Activated CD8-positive, alpha-beta memory T cell treated with anti-CD3 and anti-CD28 coated beads, Interleukin-2, amount 50 U/mL, for 1 hour (primary cell): ENCODE data around the gene SAMD11.
"Not testable (repeated sequence)": the region's sequence is repeated elsewhere in the genome, so short reads cannot be mapped to it uniquely, and the experiment has no call there.

ENCODE experiments used
- DNase-seq: peaks from one replicate; pipeline ENCODE4 v3.0.0-alpha.2; 2020; ENCODE audit errors: extremely low read depth

SAMD11 gene

GRCh38 chr1:923131-923990, at the start of gene SAMD11:
Gene SAMD11 (plus strand): TSS chr1:923923. CDS start chr1:924432, 509 bp downstream.
- DNase-seq, result peak; percentile 31

GRCh38 chr1:876428-877208, 47.1 kb upstream of the SAMD11 start:
- not testable (repeated sequence) for DNase-seq

GRCh38 chr1:877209-877986, 46.3 kb upstream of the SAMD11 start:
- DNase-seq, result not testable (repeated sequence)

GRCh38 chr1:880511-880910, 43.2 kb upstream of the SAMD11 start:
- not testable (repeated sequence) for DNase-seq

- not testable (repeated sequence) for DNase-seq
Observed at GRCh38 chr1:880915-881314, 42.8 kb upstream of the SAMD11 start.

- no peak for DNase-seq
Observed at GRCh38 chr1:886311-886710, 37.4 kb upstream of the SAMD11 start.

GRCh38 chr1:886760-887159, 37.0 kb upstream of the SAMD11 start:
- no peak for DNase-seq

GRCh38 chr1:888297-888696, 35.4 kb upstream of the SAMD11 start:
- DNase-seq, result no peak

- DNase-seq, result not testable (repeated sequence)
Observed at GRCh38 chr1:889774-890173, 33.9 kb upstream of the SAMD11 start.

- not testable (repeated sequence) for DNase-seq
Observed at GRCh38 chr1:890234-890633, 33.5 kb upstream of the SAMD11 start.

GRCh38 chr1:890661-891060, 33.1 kb upstream of the SAMD11 start:
- DNase-seq, result no peak

GRCh38 chr1:897226-897625, 26.5 kb upstream of the SAMD11 start:
- DNase-seq, result no peak

- not testable (repeated sequence) for DNase-seq
Observed at GRCh38 chr1:897951-898350, 25.8 kb upstream of the SAMD11 start.

GRCh38 chr1:899636-900317, 23.9 kb upstream of the SAMD11 start:
- no peak for DNase-seq

GRCh38 chr1:901108-901859, 22.4 kb upstream of the SAMD11 start:
- DNase-seq, result no peak

GRCh38 chr1:902802-903201, 20.9 kb upstream of the SAMD11 start:
- DNase-seq, result no peak

- no peak for DNase-seq
Observed at GRCh38 chr1:903305-903704, 20.4 kb upstream of the SAMD11 start.

GRCh38 chr1:903721-904271, 19.9 kb upstream of the SAMD11 start:
- no peak for DNase-seq

- DNase-seq, result peak; percentile 34
Observed at GRCh38 chr1:904310-904950, 19.3 kb upstream of the SAMD11 start.
